Choroid plexus epithelial cell (primary cell): ENCODE data around the gene NCOA3.

ENCODE experiments used
- DNase-seq: peaks from one replicate; pipeline ENCODE4 v3.0.0-alpha.2; 2010; ENCODE audit warnings: low read depth
- H3K4me3 ChIP-seq: 2 replicates; pipeline ENCODE4 v1.5.1; 2011; ENCODE audit warnings: low read depth, mild to moderate bottlenecking, control low read depth, low read length, moderate library complexity
- TF ChIP-seq, protein P1 (sequence below): conservative IDR thresholded peaks from 2 replicates; pipeline ENCODE4 v1.5.1; 2011; ENCODE audit warnings: low read depth, mild to moderate bottlenecking, control low read depth, inconsistent platforms, low read length, moderate library complexity

The NCOA3 gene

DNA sequence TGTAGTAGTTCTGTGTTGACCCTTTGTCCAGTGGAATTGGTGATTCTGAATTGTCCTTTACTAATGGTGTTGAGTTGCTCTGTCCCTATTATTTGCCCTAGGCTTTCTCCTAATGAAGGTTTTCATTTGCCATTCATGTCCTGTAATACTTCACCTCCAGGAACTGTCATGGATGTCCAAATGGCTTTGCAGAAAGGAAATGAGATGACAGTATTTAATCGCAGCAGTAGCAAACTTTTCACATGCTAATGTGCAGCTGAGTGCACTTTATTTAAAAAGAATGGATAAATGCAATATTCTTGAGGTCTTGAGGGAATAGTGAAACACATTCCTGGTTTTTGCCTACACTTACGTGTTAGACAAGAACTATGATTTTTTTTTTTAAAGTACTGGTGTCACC lies 152.2 kb downstream of the NCOA3 start:
- no peak for DNase-seq
- TF ChIP-seq, protein P1, sequence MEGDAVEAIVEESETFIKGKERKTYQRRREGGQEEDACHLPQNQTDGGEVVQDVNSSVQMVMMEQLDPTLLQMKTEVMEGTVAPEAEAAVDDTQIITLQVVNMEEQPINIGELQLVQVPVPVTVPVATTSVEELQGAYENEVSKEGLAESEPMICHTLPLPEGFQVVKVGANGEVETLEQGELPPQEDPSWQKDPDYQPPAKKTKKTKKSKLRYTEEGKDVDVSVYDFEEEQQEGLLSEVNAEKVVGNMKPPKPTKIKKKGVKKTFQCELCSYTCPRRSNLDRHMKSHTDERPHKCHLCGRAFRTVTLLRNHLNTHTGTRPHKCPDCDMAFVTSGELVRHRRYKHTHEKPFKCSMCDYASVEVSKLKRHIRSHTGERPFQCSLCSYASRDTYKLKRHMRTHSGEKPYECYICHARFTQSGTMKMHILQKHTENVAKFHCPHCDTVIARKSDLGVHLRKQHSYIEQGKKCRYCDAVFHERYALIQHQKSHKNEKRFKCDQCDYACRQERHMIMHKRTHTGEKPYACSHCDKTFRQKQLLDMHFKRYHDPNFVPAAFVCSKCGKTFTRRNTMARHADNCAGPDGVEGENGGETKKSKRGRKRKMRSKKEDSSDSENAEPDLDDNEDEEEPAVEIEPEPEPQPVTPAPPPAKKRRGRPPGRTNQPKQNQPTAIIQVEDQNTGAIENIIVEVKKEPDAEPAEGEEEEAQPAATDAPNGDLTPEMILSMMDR = no peak
- no peak overlapping the region for H3K4me3 ChIP-seq

DNA sequence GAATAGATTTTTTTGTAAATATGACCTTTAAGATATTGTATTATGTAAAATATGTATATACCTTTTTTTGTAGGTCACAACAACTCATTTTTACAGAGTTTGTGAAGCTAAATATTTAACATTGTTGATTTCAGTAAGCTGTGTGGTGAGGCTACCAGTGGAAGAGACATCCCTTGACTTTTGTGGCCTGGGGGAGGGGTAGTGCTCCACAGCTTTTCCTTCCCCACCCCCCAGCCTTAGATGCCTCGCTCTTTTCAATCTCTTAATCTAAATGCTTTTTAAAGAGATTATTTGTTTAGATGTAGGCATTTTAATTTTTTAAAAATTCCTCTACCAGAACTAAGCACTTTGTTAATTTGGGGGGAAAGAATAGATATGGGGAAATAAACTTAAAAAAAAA lies 152.7 kb downstream of the NCOA3 start:
- DNase-seq = no peak
- H3K4me3 ChIP-seq = no peak overlapping the region
- TF ChIP-seq, protein P1 = no peak

DNA sequence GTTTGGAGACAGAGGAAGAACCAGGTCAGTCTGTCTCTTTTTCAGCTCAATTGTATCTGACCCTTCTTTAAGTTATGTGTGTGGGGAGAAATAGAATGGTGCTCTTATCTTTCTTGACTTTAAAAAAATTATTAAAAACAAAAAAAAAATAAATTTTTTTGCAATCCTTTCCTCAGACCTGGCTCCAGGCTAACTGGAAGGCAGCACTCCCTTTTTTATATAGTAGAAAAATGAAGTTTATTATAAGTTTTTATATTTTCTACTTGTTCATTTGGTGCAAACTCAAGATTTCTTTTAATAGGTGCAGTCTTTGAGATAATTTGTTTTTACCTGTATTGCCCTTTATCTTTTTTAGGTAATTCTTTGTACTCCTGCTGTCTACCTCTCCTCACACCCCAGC lies 153.9 kb downstream of the NCOA3 start:
- TF ChIP-seq, protein P1 = no peak
- no peak for DNase-seq
- H3K4me3 ChIP-seq = no peak overlapping the region

DNA sequence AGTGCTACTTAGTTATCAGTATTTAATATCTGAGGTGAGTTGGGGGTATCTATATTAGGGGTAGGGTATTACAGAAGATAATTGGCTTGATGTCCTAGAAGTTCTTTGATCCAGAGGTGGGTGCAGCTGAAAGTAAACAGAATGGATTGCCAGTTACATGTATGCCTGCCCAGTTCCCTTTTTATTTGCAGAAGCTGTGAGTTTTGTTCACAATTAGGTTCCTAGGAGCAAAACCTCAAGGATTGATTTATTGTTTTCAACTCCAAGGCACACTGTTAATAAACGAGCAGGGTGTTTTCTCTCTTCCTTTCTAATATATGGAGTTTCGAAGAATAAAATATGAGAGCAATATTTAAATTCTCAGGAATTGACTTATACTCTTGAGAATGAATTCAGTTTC lies 154.6 kb downstream of the NCOA3 start:
- TF ChIP-seq, protein P1 = no peak
- no peak overlapping the region for H3K4me3 ChIP-seq
- DNase-seq = no peak

DNA sequence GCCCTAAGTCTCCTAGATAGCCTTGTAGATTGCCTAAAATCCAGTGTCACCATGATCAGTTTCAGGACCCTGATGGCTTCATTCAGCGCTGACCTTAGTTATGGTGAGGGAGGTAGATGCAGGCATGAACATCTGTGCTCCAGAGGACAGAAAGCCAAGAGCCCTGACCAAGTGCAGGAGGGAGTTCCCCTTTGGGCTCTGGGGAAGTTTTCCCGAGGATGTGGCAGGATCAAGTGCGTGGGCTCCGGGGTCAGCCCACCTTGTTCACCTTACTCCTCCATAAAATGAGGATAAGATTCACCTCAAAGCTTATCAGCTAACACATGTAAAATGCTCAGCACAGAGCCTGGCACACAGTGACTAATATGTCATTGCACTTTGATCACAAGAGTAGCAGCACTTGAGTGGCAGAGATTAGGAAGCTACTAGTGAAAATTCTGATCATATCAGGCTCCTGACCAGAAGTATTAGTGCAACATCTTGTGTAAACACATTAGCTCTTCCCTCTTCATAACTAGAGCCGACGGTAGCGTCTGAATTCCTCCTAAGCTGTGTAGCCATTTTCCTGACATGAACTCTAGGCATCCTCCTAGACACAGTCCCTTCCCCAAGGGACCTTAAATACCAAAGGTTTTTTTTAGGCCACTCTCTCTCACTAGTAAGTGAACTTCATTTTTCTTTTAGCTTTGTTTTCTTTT lies 158.4 kb downstream of the NCOA3 start:
- TF ChIP-seq, protein P1 = no peak
- peak; percentile 24 for DNase-seq
- no peak overlapping the region for H3K4me3 ChIP-seq

DNA sequence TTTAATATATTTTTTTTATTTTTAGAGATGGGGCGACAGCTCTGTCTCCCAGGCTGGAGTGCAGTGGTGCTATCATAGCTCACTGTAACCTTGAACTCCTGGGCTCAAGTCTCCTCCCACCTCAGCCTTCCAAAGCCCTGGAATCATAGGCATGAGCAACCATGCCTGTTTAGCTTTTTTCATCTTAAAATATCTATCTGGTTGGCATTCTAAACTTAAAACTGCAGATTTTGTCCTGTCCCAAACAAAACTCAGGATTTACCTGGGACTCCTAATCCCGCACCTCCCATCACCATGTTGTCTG lies 158.9 kb downstream of the NCOA3 start:
- TF ChIP-seq, protein P1 = no peak
- DNase-seq = no peak
- H3K4me3 ChIP-seq = no peak overlapping the region

DNA sequence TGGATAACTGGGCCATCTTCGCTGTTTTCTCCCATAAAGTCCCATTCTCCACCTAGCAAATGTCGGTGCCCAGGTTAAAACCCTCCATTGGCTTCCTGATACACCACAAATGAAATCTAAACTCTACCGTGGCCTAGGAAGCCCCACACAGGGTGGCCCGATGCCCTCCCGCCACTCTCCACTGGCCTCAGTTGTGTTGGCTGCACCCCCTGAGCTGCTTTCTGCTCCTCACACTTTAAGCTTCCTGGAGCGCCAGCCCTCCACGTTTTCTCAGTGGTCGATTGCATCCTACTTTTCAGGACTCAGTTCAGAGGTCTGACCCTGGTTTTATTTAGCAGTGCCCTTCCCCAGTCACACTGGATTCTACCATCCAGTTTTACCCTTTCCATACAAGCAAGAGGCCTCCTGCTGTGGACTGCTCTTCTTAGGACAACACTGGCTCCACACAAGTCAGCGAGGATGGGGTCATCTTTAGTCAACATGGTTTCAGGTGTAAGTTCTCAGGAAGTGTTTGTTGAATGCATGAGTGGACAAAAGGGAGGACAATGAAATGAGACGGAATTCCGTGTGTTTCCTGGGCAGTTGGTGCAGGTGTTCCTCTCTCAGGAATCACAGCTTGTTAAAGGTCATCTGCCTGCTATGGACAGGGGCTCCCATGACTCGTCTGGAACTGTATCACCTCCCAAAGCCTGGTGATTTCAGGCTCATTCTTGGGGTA lies 159.5 kb downstream of the NCOA3 start:
- no peak for DNase-seq
- H3K4me3 ChIP-seq = no peak overlapping the region
- TF ChIP-seq, protein P1 = no peak
